GM12873 (cell line): ENCODE data around the gene CACNG7.

Experiments
- TF ChIP-seq, protein P1 (sequence below): IDR thresholded peaks from 2 replicates; pipeline ENCODE4 v1.5.1; 2012; ENCODE audit warnings: low read depth, mild to moderate bottlenecking, moderate library complexity, low read length, control low read depth; ENCODE audit not compliant: insufficient read depth; ENCODE audit errors: missing control alignments

Gene CACNG7

DNA sequence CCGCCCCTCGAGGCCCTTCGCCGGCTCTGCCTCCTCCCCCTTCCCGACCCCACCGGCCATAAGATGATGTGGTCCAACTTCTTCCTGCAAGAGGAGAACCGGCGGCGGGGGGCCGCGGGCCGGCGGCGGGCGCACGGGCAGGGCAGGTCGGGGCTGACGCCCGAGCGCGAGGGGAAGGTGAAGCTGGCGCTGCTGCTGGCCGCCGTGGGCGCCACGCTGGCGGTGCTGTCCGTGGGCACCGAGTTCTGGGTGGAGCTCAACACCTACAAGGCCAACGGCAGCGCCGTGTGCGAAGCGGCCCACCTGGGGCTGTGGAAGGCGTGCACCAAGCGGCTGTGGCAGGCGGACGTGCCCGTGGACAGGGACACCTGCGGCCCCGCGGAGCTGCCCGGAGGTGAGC, 83.7 kb downstream of the CACNG7 start:
- TF ChIP-seq, protein P1, sequence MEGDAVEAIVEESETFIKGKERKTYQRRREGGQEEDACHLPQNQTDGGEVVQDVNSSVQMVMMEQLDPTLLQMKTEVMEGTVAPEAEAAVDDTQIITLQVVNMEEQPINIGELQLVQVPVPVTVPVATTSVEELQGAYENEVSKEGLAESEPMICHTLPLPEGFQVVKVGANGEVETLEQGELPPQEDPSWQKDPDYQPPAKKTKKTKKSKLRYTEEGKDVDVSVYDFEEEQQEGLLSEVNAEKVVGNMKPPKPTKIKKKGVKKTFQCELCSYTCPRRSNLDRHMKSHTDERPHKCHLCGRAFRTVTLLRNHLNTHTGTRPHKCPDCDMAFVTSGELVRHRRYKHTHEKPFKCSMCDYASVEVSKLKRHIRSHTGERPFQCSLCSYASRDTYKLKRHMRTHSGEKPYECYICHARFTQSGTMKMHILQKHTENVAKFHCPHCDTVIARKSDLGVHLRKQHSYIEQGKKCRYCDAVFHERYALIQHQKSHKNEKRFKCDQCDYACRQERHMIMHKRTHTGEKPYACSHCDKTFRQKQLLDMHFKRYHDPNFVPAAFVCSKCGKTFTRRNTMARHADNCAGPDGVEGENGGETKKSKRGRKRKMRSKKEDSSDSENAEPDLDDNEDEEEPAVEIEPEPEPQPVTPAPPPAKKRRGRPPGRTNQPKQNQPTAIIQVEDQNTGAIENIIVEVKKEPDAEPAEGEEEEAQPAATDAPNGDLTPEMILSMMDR: no peak

DNA sequence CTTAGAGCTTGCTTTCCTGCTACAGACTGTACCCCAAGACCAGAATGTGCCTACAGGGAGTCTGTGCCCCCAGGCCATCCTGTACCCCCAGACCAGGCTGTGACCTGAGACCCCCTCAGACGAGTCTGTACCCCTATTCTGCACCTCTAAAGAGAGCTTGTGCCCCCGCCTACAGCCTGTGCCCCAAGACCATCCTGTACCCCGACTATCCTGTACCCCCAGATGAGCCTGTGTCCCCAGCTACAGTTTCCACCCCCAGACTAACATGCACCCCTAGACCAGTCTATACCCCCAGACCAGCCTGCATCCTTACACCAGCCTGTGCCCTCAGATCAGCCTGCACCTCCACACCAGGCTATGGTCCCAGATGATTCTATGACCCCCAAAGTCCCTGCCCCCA, 84.4 kb downstream of the CACNG7 start:
- TF ChIP-seq, protein P1: no peak
